Mesendoderm (in vitro differentiated cells): ENCODE results near the gene RIMOC1.

Experiments
- DNase-seq: peaks from one replicate; pipeline ENCODE4 v3.0.0; 2013
- H2AK5ac ChIP-seq: 2 replicates; pipeline ENCODE4 v1.6.1; 2013; ENCODE audit warnings: low read length, inconsistent platforms
- H2BK120ac ChIP-seq: 2 replicates; pipeline ENCODE4 v1.6.1; 2013; ENCODE audit warnings: low read depth, mild to moderate bottlenecking, low read length, moderate library complexity, mixed read lengths
- H2BK15ac ChIP-seq: replicated peaks from 2 replicates; pipeline ENCODE4 v1.6.1; 2013; ENCODE audit warnings: low read depth, mild to moderate bottlenecking, moderate library complexity
- H2BK5ac ChIP-seq: 2 replicates; pipeline ENCODE4 v1.6.1; 2013; ENCODE audit warnings: low read length, inconsistent platforms
- H3K18ac ChIP-seq: 2 replicates; pipeline ENCODE4 v1.6.1; 2013; ENCODE audit warnings: mild to moderate bottlenecking, low read length, mixed read lengths
- H3K23ac ChIP-seq: one replicate; pipeline ENCODE4 v1.6.1; 2013; ENCODE audit warnings: low read length
- H3K27ac ChIP-seq: 2 replicates; pipeline ENCODE4 v1.5.1; 2013; ENCODE audit warnings: low read depth, mild to moderate bottlenecking, inconsistent platforms, low read length, moderate library complexity
- H3K27me3 ChIP-seq: 2 replicates; pipeline ENCODE4 v1.6.1; 2013; ENCODE audit warnings: low read length, control low read depth, mild to moderate bottlenecking, inconsistent platforms; ENCODE audit not compliant: insufficient read depth, poor library complexity
- H3K36me3 ChIP-seq: 2 replicates; pipeline ENCODE4 v1.6.1; 2013; ENCODE audit warnings: low read length, inconsistent platforms; ENCODE audit not compliant: control insufficient read depth, insufficient read depth
- H3K4ac ChIP-seq: one replicate; pipeline ENCODE4 v1.6.1; 2013; ENCODE audit warnings: low read depth, mild to moderate bottlenecking, low read length, moderate library complexity
- H3K4me1 ChIP-seq: 2 replicates; pipeline ENCODE4 v1.6.1; 2013; ENCODE audit warnings: low read depth, low read length, inconsistent platforms; ENCODE audit not compliant: control insufficient read depth
- H3K4me2 ChIP-seq: 2 replicates; pipeline ENCODE4 v1.6.1; 2013; ENCODE audit warnings: low read length
- H3K4me3 ChIP-seq: 2 replicates; pipeline ENCODE4 v1.5.1; 2013; ENCODE audit warnings: mild to moderate bottlenecking, low read length
- H3K56ac ChIP-seq: one replicate; pipeline ENCODE4 v1.6.1; 2013; ENCODE audit warnings: low read length
- H3K79me1 ChIP-seq: 2 replicates; pipeline ENCODE4 v1.6.1; 2013; ENCODE audit warnings: low read length, inconsistent platforms
- H3K79me2 ChIP-seq: 2 replicates; pipeline ENCODE4 v1.6.1; 2013; ENCODE audit warnings: mild to moderate bottlenecking, low read length; ENCODE audit not compliant: control insufficient read depth, insufficient read depth
- H3K9ac ChIP-seq: 2 replicates; pipeline ENCODE4 v1.6.1; 2013; ENCODE audit warnings: low read length, inconsistent platforms
- H4K5ac ChIP-seq: one replicate; pipeline ENCODE4 v1.6.1; 2013; ENCODE audit warnings: low read length
- H4K8ac ChIP-seq: one replicate; pipeline ENCODE4 v1.6.1; 2013; ENCODE audit warnings: low read depth, mild to moderate bottlenecking, control low read depth, low read length, moderate library complexity
- WGBS: extraction: QIAGEN DNeasy Blood & Tissue Kit; methylation state at CpG from one replicate; pipeline ENCODE4 v1.1.7; 2013; ENCODE audit warnings: low lambda C conversion rate, missing lambda C conversion rate; ENCODE audit not compliant: insufficient coverage; ENCODE audit errors: extremely low coverage; 5-methylcytosine and 5-hydroxymethylcytosine counted together

RIMOC1 gene

GRCh38 chr5:41921874-41922273 is 17.7 kb downstream of the RIMOC1 start:
- Histone ChIP-seq H3K56ac (no peak overlapping the region), H3K27ac (no peak overlapping the region), H3K9ac (no peak overlapping the region), H2BK15ac (no peak overlapping the region), H3K23ac (no peak overlapping the region), H3K4me3 (no peak overlapping the region), H3K36me3 (no peaks in the 10 kb centered on the region), H2AK5ac (no peak overlapping the region), H3K27me3 (no peaks in the 10 kb centered on the region), H3K4ac (no peak overlapping the region), H3K4me2 (no peak overlapping the region), H3K18ac (no peak overlapping the region), H2BK5ac (no peak overlapping the region), H4K8ac (no peak overlapping the region), H3K79me1 (no peaks in the 10 kb centered on the region), H2BK120ac (no peak overlapping the region), H3K79me2 (no peaks in the 10 kb centered on the region), H4K5ac (no peak overlapping the region), H3K4me1 (peaks cover 1% of the 10 kb centered on the region)
- WGBS, result no CpG with 5 or more reads among the region's 1 CpG
- peak; percentile 2 for DNase-seq

GRCh38 chr5:41924526-41924871 is 20.4 kb downstream of the RIMOC1 start:
- Histone ChIP-seq H2BK120ac (no peak overlapping the region), H3K9ac (peak overlapping the region; percentile 50), H3K18ac (no peak overlapping the region), H2BK5ac (no peak overlapping the region), H3K79me1 (no peaks in the 10 kb centered on the region), H3K4ac (no peak overlapping the region), H3K56ac (peak overlapping the region; percentile 84), H3K27ac (no peak overlapping the region), H3K79me2 (no peaks in the 10 kb centered on the region), H2BK15ac (no peak overlapping the region), H3K4me3 (no peak overlapping the region), H3K4me2 (no peak overlapping the region), H3K36me3 (no peaks in the 10 kb centered on the region), H3K27me3 (no peaks in the 10 kb centered on the region), H3K23ac (no peak overlapping the region), H4K5ac (no peak overlapping the region), H4K8ac (no peak overlapping the region), H2AK5ac (no peak overlapping the region), H3K4me1 (peaks cover 1% of the 10 kb centered on the region)
- no CpG with 5 or more reads among the region's 4 CpGs for WGBS
- no peak for DNase-seq

- Histone ChIP-seq H3K9ac (peak within 1 kb of the TSS; percentile 50), H2AK5ac (no peak within 1 kb of the TSS), H3K4me1 (peaks cover 1% of the 10 kb centered on the region), H3K79me2 (no peaks in the 10 kb centered on the region), H2BK15ac (no peak within 1 kb of the TSS), H4K8ac (peak within 1 kb of the TSS; percentile 96), H3K23ac (no peak within 1 kb of the TSS), H2BK120ac (no peak within 1 kb of the TSS), H3K27me3 (no peaks in the 10 kb centered on the region), H2BK5ac (no peak within 1 kb of the TSS), H4K5ac (no peak within 1 kb of the TSS), H3K18ac (peak within 1 kb of the TSS; percentile 10), H3K79me1 (no peaks in the 10 kb centered on the region), H3K4me2 (peak within 1 kb of the TSS; percentile 27), H3K36me3 (no peaks in the 10 kb centered on the region), H3K27ac (no peak within 1 kb of the TSS), H3K4me3 (peak within 1 kb of the TSS; percentile 41), H3K4ac (no peak within 1 kb of the TSS), H3K56ac (peak within 1 kb of the TSS; percentile 84)
- peak; percentile 61 for DNase-seq
- no CpG with 5 or more reads among the region's 60 CpGs for WGBS
Measured at GRCh38 chr5:41924872-41925554, 20.9 kb downstream of the RIMOC1 start, which contains the start of gene FBXO4. Gene FBXO4, plus strand, starts transcription at chr5:41925281. Its CDS starts 29 bp downstream, at chr5:41925310.

GRCh38 chr5:41925555-41925951 is 21.4 kb downstream of the RIMOC1 start:
- Histone ChIP-seq H3K18ac (peak overlapping the region; percentile 10), H2AK5ac (no peak overlapping the region), H3K36me3 (no peaks in the 10 kb centered on the region), H3K79me2 (no peaks in the 10 kb centered on the region), H4K8ac (peak overlapping the region; percentile 96), H3K4me3 (peak overlapping the region; percentile 41), H3K4me1 (peaks cover 1% of the 10 kb centered on the region), H2BK15ac (no peak overlapping the region), H2BK120ac (no peak overlapping the region), H3K4me2 (peak overlapping the region; percentile 27), H3K79me1 (no peaks in the 10 kb centered on the region), H3K27ac (no peak overlapping the region), H4K5ac (no peak overlapping the region), H3K56ac (peak overlapping the region; percentile 84), H3K27me3 (no peaks in the 10 kb centered on the region), H3K4ac (no peak overlapping the region), H3K23ac (no peak overlapping the region), H3K9ac (peak overlapping the region; percentile 50), H2BK5ac (no peak overlapping the region)
- no peak for DNase-seq
- WGBS, result no CpG with 5 or more reads among the region's 18 CpGs

GRCh38 chr5:41927604-41928003 is 23.5 kb downstream of the RIMOC1 start:
- H2BK120ac ChIP-seq, result no peak overlapping the region
- no peak overlapping the region for H3K23ac ChIP-seq
- no peaks in the 10 kb centered on the region for H3K79me1 ChIP-seq
- no peak overlapping the region for H3K27ac ChIP-seq
- H3K4ac ChIP-seq, result no peak overlapping the region
- H2BK5ac ChIP-seq, result no peak overlapping the region
- no peak overlapping the region for H4K8ac ChIP-seq
- 100% methylated on average over 1 of the region's 4 CpGs for WGBS
- no peaks in the 10 kb centered on the region for H3K79me2 ChIP-seq
- H2BK15ac ChIP-seq, result no peak overlapping the region
- H2AK5ac ChIP-seq, result no peak overlapping the region
- DNase-seq, result no peak
- H3K9ac ChIP-seq, result no peak overlapping the region
- no peaks in the 10 kb centered on the region for H3K36me3 ChIP-seq
- H3K4me1 ChIP-seq, result peaks cover 1% of the 10 kb centered on the region
- no peak overlapping the region for H3K4me2 ChIP-seq
- no peak overlapping the region for H3K56ac ChIP-seq
- no peak overlapping the region for H3K18ac ChIP-seq
- no peak overlapping the region for H3K4me3 ChIP-seq
- no peak overlapping the region for H4K5ac ChIP-seq
- H3K27me3 ChIP-seq, result no peaks in the 10 kb centered on the region

GRCh38 chr5:41929035-41929434 is 24.9 kb downstream of the RIMOC1 start:
- Histone ChIP-seq H3K4me1 (peaks cover 1% of the 10 kb centered on the region), H3K9ac (no peak overlapping the region), H3K79me1 (no peaks in the 10 kb centered on the region), H2BK120ac (no peak overlapping the region), H2BK5ac (no peak overlapping the region), H4K8ac (no peak overlapping the region), H3K79me2 (no peaks in the 10 kb centered on the region), H3K56ac (no peak overlapping the region), H3K36me3 (no peaks in the 10 kb centered on the region), H3K4me3 (no peak overlapping the region), H3K4me2 (no peak overlapping the region), H3K27me3 (no peaks in the 10 kb centered on the region), H2BK15ac (no peak overlapping the region), H4K5ac (no peak overlapping the region), H3K23ac (no peak overlapping the region), H3K18ac (no peak overlapping the region), H3K27ac (no peak overlapping the region), H2AK5ac (no peak overlapping the region), H3K4ac (no peak overlapping the region)
- no peak for DNase-seq
